ENCODE data around the gene PKDREJ. TPM values are rescaled to one million over a fixed set of nuclear protein-coding genes. Genes with fewer than 3 reads are reported as not detected.

PKDREJ gene
- total and polyA plus RNA-seq, 7 donors, result under 0.01 to 0.36 (median 0.24) TPM; not detected in 3

DNA sequence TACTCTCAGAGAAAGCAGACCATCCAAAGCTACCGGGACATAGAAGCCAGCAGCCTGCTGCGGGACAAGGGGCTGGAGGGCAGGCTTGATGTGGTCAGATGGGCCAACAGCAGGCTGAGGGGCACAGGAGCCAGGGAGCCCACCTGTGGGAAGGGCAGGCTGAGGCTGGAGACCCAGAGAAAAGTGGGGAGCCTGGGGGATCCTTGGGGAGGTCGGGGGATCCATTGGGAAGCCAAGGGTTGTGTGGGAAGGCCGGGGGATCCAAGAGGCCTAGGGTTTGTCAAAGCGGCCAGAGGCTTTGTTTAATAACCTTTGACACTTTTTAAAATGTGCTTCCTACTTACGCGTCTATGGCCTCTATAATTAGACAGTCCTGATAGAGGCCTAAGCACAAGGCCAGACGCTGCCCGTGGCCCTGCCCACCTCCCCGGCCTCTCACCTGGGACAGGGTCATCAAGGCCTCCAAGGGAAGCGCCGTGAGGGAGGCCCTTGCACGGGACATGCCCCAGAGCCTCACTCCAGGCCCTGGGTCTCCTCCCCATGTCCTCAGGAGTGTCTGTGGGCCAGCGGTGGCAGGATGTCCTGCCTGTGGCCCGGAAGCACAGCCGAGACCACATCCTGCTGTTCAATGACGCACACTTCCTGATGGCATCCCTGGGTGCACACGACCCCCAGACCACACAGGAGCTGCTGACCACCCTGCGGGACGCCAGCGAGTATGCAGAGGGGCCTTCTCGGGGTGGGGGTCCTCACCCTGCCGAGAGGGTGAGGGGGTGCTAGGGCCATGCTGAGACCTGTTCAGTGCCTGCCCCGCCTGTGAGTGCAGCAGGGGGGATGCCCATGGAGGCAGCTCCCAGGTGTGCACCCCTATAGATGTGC is 25.0 kb upstream of the PKDREJ start:
- Histone ChIP-seq H3K4me3 (peak overlapping the region in 1 of 4 donors; percentile 0), H3K36me3 (peaks cover 22 to 90% (median 39%) of the 10 kb centered on the region in 4 donors), H3K9me3 (peaks cover 0 to 3% (median 0%) of the 10 kb centered on the region in 4 donors), H3K27ac (peak overlapping the region in 1 of 4 donors; percentile 25), H3K4me1 (no peaks in the 10 kb centered on the region), H3K27me3 (no peaks in the 10 kb centered on the region)
- intact Hi-C loops (cut with DNase I), result no loop called here
- TF ChIP-seq POLR2AphosphoS5 (IDR thresholded peaks at IDR 0.05), result no peak
- no peak for TF ChIP-seq EP300 (IDR thresholded peaks at IDR 0.05)
- no peak for TF ChIP-seq POLR2A (IDR thresholded peaks at IDR 0.05)
- TF ChIP-seq, protein P1, sequence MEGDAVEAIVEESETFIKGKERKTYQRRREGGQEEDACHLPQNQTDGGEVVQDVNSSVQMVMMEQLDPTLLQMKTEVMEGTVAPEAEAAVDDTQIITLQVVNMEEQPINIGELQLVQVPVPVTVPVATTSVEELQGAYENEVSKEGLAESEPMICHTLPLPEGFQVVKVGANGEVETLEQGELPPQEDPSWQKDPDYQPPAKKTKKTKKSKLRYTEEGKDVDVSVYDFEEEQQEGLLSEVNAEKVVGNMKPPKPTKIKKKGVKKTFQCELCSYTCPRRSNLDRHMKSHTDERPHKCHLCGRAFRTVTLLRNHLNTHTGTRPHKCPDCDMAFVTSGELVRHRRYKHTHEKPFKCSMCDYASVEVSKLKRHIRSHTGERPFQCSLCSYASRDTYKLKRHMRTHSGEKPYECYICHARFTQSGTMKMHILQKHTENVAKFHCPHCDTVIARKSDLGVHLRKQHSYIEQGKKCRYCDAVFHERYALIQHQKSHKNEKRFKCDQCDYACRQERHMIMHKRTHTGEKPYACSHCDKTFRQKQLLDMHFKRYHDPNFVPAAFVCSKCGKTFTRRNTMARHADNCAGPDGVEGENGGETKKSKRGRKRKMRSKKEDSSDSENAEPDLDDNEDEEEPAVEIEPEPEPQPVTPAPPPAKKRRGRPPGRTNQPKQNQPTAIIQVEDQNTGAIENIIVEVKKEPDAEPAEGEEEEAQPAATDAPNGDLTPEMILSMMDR (IDR thresholded peaks at IDR 0.05), result no peak
- no peak for DNase-seq
- 58 to 82% methylated on average over 24 of the region's 24 CpGs for WGBS, 2 donors

DNA sequence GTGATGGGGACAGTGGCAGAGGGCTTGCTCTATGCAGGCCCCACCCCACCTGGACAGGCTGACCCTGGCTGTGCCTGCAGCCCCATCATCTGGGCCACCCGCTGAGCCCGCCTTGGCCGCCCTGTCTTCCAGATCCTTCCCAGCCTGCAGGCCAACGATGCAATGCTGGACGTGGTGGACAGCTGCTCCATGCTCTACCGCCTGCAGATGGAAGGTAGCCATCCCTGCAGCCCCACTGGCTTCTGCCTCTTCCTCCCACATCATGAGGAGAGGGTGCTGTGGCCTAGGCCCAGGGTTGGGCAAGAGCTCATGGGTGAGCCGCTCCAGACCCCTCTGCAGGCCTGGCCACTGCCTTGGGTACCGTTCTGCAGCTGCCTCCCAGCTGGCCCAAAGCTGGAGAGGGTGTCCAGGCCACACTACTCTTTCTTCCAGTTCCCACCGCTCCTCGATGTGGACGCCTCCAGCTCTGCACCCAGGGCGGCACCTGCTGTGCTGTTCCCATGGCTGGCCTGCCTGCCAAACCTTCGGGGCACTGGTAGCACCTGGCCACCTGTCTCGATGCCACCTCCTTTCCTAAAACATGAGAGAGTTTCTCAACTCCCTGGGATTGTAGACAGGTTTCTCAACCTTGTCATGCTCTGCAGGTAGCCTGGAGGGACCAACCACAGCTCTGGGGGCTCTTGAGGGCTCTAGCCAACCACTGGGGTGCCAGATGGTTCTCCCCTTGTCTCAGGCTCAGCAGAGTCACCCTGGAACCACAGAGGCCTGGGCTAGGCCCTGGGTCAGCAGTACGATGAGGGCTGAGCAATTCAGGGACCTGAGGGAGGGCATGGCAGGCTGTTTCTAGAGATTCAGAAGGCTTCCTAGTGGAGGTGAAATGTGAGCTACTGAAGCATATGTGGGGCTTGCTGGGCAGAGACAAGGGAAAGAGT is 24.1 kb upstream of the PKDREJ start:
- DNase-seq, result no peak
- H3K27me3 ChIP-seq, result no peaks in the 10 kb centered on the region
- H3K36me3 ChIP-seq, result peaks cover 22 to 90% (median 38%) of the 10 kb centered on the region in 4 donors
- 90 to 92% methylated on average over 15 of the region's 15 CpGs for WGBS, 2 donors
- peaks cover 0 to 3% (median 0%) of the 10 kb centered on the region in 4 donors for H3K9me3 ChIP-seq
- H3K27ac ChIP-seq, result peak overlapping the region in 1 of 4 donors; percentile 25
- H3K4me3 ChIP-seq, result no peak overlapping the region
- TF ChIP-seq, protein P1 (IDR thresholded peaks at IDR 0.05), result no peak
- TF ChIP-seq POLR2A (IDR thresholded peaks at IDR 0.05), result no peak
- no peak for TF ChIP-seq POLR2AphosphoS5 (IDR thresholded peaks at IDR 0.05)
- TF ChIP-seq EP300 (IDR thresholded peaks at IDR 0.05), result no peak
- H3K4me1 ChIP-seq, result no peaks in the 10 kb centered on the region
- intact Hi-C loops (cut with DNase I), result no loop called here

DNA sequence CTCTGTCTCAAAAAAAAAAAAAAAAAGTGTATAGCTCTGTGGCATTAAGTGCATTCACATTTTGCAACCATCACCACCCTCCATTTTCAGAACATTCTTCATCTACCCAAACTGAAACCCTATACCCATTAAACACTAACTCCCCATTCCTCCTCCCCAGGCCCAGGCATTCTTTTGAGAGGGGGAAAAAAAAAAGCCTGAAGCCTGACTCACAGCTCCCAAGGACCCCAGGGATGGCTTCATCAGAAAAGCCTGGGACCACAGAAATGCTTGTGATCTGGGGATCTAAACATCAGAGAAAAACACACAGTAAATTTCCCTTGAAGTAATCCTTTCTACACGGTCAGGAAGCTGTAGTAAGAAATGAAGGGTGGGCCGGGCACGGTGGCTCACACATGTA is 22.9 kb upstream of the PKDREJ start:
- Histone ChIP-seq H3K4me3 (no peak overlapping the region), H3K9me3 (no peaks in the 10 kb centered on the region), H3K4me1 (no peaks in the 10 kb centered on the region), H3K27ac (no peak overlapping the region), H3K36me3 (peaks cover 30 to 90% (median 41%) of the 10 kb centered on the region in 4 donors), H3K27me3 (no peaks in the 10 kb centered on the region)
- DNase-seq, result no peak
- intact Hi-C loops (cut with DNase I), result no loop called here
- no peak for TF ChIP-seq POLR2AphosphoS5 (IDR thresholded peaks at IDR 0.05)
- TF ChIP-seq, protein P1 (IDR thresholded peaks at IDR 0.05), result no peak
- no peak for TF ChIP-seq EP300 (IDR thresholded peaks at IDR 0.05)
- TF ChIP-seq POLR2A (IDR thresholded peaks at IDR 0.05), result no peak
- 94 to 96% methylated on average over 3 of the region's 3 CpGs for WGBS, 2 donors

DNA sequence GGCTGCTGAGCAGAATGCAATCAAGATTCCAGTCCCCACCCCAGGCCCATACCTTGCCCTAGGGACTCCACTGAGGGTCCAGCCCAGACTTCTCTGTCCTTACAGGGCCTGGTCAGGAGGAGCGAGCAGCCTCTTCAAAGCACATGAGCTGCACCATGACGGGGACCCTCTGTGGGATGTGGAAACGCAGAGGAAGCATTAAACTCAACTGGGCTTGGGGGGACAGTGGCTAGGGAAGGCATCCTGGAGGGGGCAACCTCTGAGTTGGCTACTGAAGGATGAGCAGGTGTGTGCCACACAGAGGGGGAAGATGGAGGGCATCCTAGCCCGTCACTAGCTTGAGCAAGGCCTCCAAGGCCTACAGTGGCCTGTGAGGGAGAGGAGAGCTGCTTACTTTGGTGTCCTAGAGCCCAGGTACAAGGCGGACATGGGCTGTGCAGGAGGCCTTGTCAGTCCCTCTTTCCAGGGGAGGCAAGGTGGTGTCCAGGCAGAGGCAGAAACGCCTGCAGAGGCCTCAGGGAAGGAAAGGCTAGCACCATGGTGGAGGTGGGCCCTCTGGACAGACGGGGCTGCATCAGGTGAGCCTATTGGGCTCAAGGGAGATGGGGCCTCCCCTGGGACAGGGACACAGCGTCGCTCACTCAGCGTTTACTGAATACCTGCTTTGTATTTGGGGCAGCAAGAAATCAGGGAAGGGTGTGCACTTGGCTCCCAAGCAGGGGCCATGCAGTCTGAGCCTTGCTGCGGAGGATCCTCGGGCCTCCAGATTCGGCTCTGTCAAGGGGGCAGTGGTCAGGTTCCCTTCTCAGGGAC is 18.9 kb upstream of the PKDREJ start:
- TF ChIP-seq POLR2AphosphoS5 (IDR thresholded peaks at IDR 0.05) (no peak), POLR2A (IDR thresholded peaks at IDR 0.05) (no peak), EP300 (IDR thresholded peaks at IDR 0.05) (no peak)
- TF ChIP-seq, protein P1 (IDR thresholded peaks at IDR 0.05), result no peak
- H3K4me3 ChIP-seq, result no peak overlapping the region
- no peaks in the 10 kb centered on the region for H3K27me3 ChIP-seq
- 96 to 97% methylated on average over 13 of the region's 13 CpGs for WGBS, 2 donors
- intact Hi-C loops (cut with DNase I), result no loop called here
- no peaks in the 10 kb centered on the region for H3K4me1 ChIP-seq
- H3K9me3 ChIP-seq, result no peaks in the 10 kb centered on the region
- H3K27ac ChIP-seq, result no peak overlapping the region
- DNase-seq, result peak; percentile 54
- peaks cover 50 to 99% (median 63%) of the 10 kb centered on the region in 4 donors for H3K36me3 ChIP-seq
